AG10803 (cell line): ENCODE results near the gene MGARP.
A peak's percentile ranks its signal among the peaks of the same experiment; 100 is the strongest.
"Not testable (repeated sequence)": the region's sequence is repeated elsewhere in the genome, so short reads cannot be mapped to it uniquely, and the experiment has no call there.

ENCODE experiments used
- DNase-seq: peaks from one replicate; pipeline ENCODE4 v3.0.0; 2010; ENCODE audit warnings: low read depth
- H3K4me3 ChIP-seq: 2 replicates; pipeline ENCODE4 v1.5.1; 2011; ENCODE audit warnings: mild to moderate bottlenecking, low read length, control low read depth
- CTCF ChIP-seq: conservative IDR thresholded peaks from 2 replicates; pipeline ENCODE4 v1.5.1; 2011; ENCODE audit warnings: mild to moderate bottlenecking, low read length, control low read depth, inconsistent platforms

The MGARP gene

GRCh38 chr4:139274790-139275189, 5.2 kb downstream of the MGARP start:
- TF ChIP-seq CTCF = no peak
- H3K4me3 ChIP-seq = no peak overlapping the region
- DNase-seq = no peak

GRCh38 chr4:139273835-139274234, 6.2 kb downstream of the MGARP start:
- no peak for TF ChIP-seq CTCF
- H3K4me3 ChIP-seq = no peak overlapping the region
- no peak for DNase-seq

- DNase-seq = no peak
- H3K4me3 ChIP-seq = no peak overlapping the region
- no peak for TF ChIP-seq CTCF
Measured at GRCh38 chr4:139267301-139267700, 12.7 kb downstream of the MGARP start.

GRCh38 chr4:139266583-139267257, 13.3 kb downstream of the MGARP start:
- peak; percentile 70 for DNase-seq
- peak overlapping the region; percentile 56 for H3K4me3 ChIP-seq
- TF ChIP-seq CTCF = no peak

GRCh38 chr4:139266208-139266582, 13.8 kb downstream of the MGARP start:
- peak overlapping the region; percentile 56 for H3K4me3 ChIP-seq
- TF ChIP-seq CTCF = no peak
- no peak for DNase-seq

GRCh38 chr4:139265654-139266053, 14.4 kb downstream of the MGARP start:
- no peak for DNase-seq
- TF ChIP-seq CTCF = no peak
- no peak overlapping the region for H3K4me3 ChIP-seq

- TF ChIP-seq CTCF = no peak
- H3K4me3 ChIP-seq = no peak overlapping the region
- no peak for DNase-seq
Measured at GRCh38 chr4:139256349-139256748, 23.7 kb downstream of the MGARP start.

- not testable (repeated sequence) for DNase-seq, H3K4me3 ChIP-seq
Measured at GRCh38 chr4:139255581-139255980, 24.4 kb downstream of the MGARP start.
